HepG2 (cell line): ENCODE results near the gene GPT2. TPM values are rescaled to one million over a fixed set of nuclear protein-coding genes. Genes with fewer than 3 reads are reported as not detected.
A peak's percentile ranks its signal among the peaks of the same experiment; 100 is the strongest.

Experiments
- GABPB1 ChIP-seq: IDR thresholded peaks from 2 replicates; pipeline ENCODE4 v1.6.1; 2016; ENCODE audit warnings: mild to moderate bottlenecking, missing genetic modification reagents, moderate library complexity, missing compliant biosample characterization
- IKZF4 ChIP-seq: sonication (generic); formaldehyde crosslinking; IDR thresholded peaks from 2 replicates; pipeline ENCODE4 v1.5.1; 2020; ENCODE audit warnings: borderline replicate concordance, mild to moderate bottlenecking, low read depth, missing genetic modification reagents; ENCODE audit errors: not compliant biosample characterization
- JUNB ChIP-seq: sonication (generic); formaldehyde crosslinking; IDR thresholded peaks from 2 replicates; pipeline ENCODE4 v1.8.0; 2022; ENCODE audit warnings: missing genetic modification reagents, mild to moderate bottlenecking, borderline replicate concordance
- MEF2D ChIP-seq: sonication (generic); formaldehyde crosslinking; IDR thresholded peaks from 2 replicates; pipeline ENCODE4 v1.5.1; 2020; ENCODE audit warnings: mild to moderate bottlenecking, missing genetic modification reagents
- MEIS2 ChIP-seq: sonication (generic); formaldehyde crosslinking; IDR thresholded peaks from 2 replicates; pipeline ENCODE4 v1.9.0; 2021; ENCODE audit warnings: mild to moderate bottlenecking, missing genetic modification reagents
- NRL ChIP-seq: sonication (generic); formaldehyde crosslinking; IDR thresholded peaks from 2 replicates; pipeline ENCODE4 v1.5.0; 2020; ENCODE audit warnings: missing genetic modification reagents, mild to moderate bottlenecking, moderate library complexity, borderline replicate concordance
- SAFB2 ChIP-seq: sonication (generic); formaldehyde crosslinking; IDR thresholded peaks from 2 replicates; pipeline ENCODE4 v1.5.1; 2020; ENCODE audit warnings: missing genetic modification reagents, low read depth, mild to moderate bottlenecking, borderline replicate concordance
- THRA ChIP-seq: sonication (generic); formaldehyde crosslinking; IDR thresholded peaks from 2 replicates; pipeline ENCODE4 v1.4.0; 2020; ENCODE audit warnings: missing genetic modification reagents, borderline replicate concordance
- ZNF460 ChIP-seq: sonication (generic); formaldehyde crosslinking; IDR thresholded peaks from 2 replicates; pipeline ENCODE4 v1.5.1; 2020; ENCODE audit warnings: missing genetic modification reagents, mild to moderate bottlenecking, borderline replicate concordance
- ZNF761 ChIP-seq: sonication (generic); formaldehyde crosslinking; conservative IDR thresholded peaks from 2 replicates; pipeline ENCODE4 v1.4.0; 2020; ENCODE audit warnings: mild to moderate bottlenecking, missing genetic modification reagents
- ZNF839 ChIP-seq: sonication (generic); formaldehyde crosslinking; IDR thresholded peaks from 2 replicates; pipeline ENCODE4 v1.4.0; 2020; ENCODE audit warnings: missing genetic modification reagents, mild to moderate bottlenecking, borderline replicate concordance
- ZSCAN22 ChIP-seq: sonication (generic); formaldehyde crosslinking; IDR thresholded peaks from 2 replicates; pipeline ENCODE4 v1.4.0; 2020; ENCODE audit warnings: mild to moderate bottlenecking, missing genetic modification reagents
- ZUFSP ChIP-seq: sonication (generic); formaldehyde crosslinking; IDR thresholded peaks from 2 replicates; pipeline ENCODE4 v1.9.0; 2021; ENCODE audit warnings: missing genetic modification reagents, mild to moderate bottlenecking, borderline replicate concordance
- polyA plus RNA-seq, 8 experiments: library from polyadenylated mRNA; depleted of rRNA in 3 of 8; stranded (reverse) in 7 of 8; unstranded in 1 of 8; fragments of >200 nt; fragmentation: Illumina TruSeq in 4 of 8; extraction: Trizol in 4 of 8; gene quantifications; 2 replicates each; pipeline versions ENCODE4 v1.2.1 to v1.2.3, GENCODE V29; 2011 to 2016; ENCODE audit warnings: low read depth in 4 of 8, missing spikeins in 1 of 8, mixed read lengths in 1 of 8; ENCODE audit not compliant: insufficient read depth in 1 of 8
- total RNA-seq, 5 experiments: library from RNA; depleted of rRNA; stranded (reverse); fragments of >200 nt; fragmentation: Illumina TruSeq; extraction: Trizol; gene quantifications; 2 replicates each; pipeline ENCODE4 v1.2.3, GENCODE V29; 2016; ENCODE audit warnings: low read depth in 1 of 5
- TF ChIP-seq, protein P1 (sequence below): sonication (generic); formaldehyde crosslinking; IDR thresholded peaks from 2 replicates; pipeline ENCODE4 v1.4.0; 2020; ENCODE audit warnings: missing genetic modification reagents
- TF ChIP-seq, protein P2 (sequence below): sonication (generic); formaldehyde crosslinking; IDR thresholded peaks from 2 replicates; pipeline ENCODE4 v1.5.1; 2020; ENCODE audit warnings: mild to moderate bottlenecking, moderate library complexity, missing genetic modification reagents
- TF ChIP-seq, protein P3 (sequence below): sonication (generic); formaldehyde crosslinking; IDR thresholded peaks from 2 replicates; pipeline ENCODE4 v1.9.0; 2021; ENCODE audit warnings: missing genetic modification reagents, borderline replicate concordance

Gene GPT2
- total and polyA plus RNA-seq, 2 of the 13 experiments (the other 11 are each of a cell fraction or from before 2014, with no cell fraction given): 138 to 267 TPM

DNA sequence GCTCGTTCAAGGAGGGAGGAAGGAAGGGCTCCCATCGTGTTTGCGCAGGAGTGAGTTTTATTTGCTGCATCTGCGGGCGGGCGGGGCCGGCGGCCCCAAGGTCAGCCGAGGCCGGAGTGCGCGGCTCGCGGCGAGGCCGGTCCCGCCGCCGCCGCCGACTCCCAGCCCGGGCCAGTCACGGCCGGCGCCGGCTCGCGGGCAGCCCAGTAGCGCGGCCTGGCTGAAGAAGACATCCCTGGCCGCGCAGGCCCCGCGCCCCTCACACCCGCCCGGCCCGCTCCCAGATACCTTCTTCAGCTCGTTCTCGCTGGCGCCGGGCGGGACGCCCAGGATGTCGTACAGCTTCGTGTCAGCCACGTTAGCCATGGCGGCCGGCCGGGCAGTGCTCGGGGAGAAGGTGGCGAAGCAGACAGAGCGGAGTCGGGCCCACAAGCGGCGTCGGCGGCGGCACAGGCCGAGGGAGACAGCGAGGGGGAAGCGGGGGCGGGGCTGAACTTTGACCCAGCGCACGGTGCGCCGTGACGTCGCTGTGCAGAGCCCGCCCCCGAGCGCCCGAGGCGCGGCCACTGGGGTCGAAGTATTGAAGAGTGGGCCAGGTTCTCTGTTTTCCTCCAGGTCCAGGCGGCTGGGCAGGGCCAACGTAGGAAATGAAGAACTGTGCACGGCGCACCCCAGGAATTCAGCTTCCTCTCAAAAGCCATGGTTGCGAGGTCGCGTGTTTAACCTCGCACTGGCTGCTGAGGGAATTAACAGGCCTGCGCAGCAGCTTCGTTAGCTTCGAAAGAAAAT lies 89.2 kb downstream of the GPT2 start, which contains the start of gene DNAJA2 (continued):
- TF ChIP-seq, protein P1, sequence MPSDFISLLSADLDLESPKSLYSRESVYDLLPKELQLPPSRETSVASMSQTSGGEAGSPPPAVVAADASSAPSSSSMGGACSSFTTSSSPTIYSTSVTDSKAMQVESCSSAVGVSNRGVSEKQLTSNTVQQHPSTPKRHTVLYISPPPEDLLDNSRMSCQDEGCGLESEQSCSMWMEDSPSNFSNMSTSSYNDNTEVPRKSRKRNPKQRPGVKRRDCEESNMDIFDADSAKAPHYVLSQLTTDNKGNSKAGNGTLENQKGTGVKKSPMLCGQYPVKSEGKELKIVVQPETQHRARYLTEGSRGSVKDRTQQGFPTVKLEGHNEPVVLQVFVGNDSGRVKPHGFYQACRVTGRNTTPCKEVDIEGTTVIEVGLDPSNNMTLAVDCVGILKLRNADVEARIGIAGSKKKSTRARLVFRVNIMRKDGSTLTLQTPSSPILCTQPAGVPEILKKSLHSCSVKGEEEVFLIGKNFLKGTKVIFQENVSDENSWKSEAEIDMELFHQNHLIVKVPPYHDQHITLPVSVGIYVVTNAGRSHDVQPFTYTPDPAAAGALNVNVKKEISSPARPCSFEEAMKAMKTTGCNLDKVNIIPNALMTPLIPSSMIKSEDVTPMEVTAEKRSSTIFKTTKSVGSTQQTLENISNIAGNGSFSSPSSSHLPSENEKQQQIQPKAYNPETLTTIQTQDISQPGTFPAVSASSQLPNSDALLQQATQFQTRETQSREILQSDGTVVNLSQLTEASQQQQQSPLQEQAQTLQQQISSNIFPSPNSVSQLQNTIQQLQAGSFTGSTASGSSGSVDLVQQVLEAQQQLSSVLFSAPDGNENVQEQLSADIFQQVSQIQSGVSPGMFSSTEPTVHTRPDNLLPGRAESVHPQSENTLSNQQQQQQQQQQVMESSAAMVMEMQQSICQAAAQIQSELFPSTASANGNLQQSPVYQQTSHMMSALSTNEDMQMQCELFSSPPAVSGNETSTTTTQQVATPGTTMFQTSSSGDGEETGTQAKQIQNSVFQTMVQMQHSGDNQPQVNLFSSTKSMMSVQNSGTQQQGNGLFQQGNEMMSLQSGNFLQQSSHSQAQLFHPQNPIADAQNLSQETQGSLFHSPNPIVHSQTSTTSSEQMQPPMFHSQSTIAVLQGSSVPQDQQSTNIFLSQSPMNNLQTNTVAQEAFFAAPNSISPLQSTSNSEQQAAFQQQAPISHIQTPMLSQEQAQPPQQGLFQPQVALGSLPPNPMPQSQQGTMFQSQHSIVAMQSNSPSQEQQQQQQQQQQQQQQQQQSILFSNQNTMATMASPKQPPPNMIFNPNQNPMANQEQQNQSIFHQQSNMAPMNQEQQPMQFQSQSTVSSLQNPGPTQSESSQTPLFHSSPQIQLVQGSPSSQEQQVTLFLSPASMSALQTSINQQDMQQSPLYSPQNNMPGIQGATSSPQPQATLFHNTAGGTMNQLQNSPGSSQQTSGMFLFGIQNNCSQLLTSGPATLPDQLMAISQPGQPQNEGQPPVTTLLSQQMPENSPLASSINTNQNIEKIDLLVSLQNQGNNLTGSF (CRISPR knock-in tag): peak; percentile 94
- TF ChIP-seq, protein P2, sequence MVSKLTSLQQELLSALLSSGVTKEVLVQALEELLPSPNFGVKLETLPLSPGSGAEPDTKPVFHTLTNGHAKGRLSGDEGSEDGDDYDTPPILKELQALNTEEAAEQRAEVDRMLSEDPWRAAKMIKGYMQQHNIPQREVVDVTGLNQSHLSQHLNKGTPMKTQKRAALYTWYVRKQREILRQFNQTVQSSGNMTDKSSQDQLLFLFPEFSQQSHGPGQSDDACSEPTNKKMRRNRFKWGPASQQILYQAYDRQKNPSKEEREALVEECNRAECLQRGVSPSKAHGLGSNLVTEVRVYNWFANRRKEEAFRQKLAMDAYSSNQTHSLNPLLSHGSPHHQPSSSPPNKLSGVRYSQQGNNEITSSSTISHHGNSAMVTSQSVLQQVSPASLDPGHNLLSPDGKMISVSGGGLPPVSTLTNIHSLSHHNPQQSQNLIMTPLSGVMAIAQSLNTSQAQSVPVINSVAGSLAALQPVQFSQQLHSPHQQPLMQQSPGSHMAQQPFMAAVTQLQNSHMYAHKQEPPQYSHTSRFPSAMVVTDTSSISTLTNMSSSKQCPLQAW (CRISPR knock-in tag): peak; percentile 81
- TF ChIP-seq ZNF839 (CRISPR knock-in tag) (peak; percentile 82; the same call in 1 of the 2 replicates), MEIS2 (peak; percentile 86), JUNB (CRISPR knock-in tag) (peak; percentile 72; the same call in 1 of the 2 replicates), IKZF4 (CRISPR knock-in tag) (peak; percentile 97), ZNF761 (CRISPR knock-in tag) (0 out of 2 replicates have a peak, but pooled peaks have one; percentile 54), ZSCAN22 (no peak), GABPB1 (peak; percentile 91), ZNF460 (CRISPR knock-in tag) (no peak), SAFB2 (CRISPR knock-in tag) (peak; percentile 70; the same call in 1 of the 2 replicates), MEF2D (CRISPR knock-in tag) (peak; percentile 73), NRL (CRISPR knock-in tag) (peak; percentile 97), ZUFSP (CRISPR knock-in tag) (peak; percentile 10; the same call in 1 of the 2 replicates), THRA (peak; percentile 63; the same call in 1 of the 2 replicates)
- TF ChIP-seq, protein P3, sequence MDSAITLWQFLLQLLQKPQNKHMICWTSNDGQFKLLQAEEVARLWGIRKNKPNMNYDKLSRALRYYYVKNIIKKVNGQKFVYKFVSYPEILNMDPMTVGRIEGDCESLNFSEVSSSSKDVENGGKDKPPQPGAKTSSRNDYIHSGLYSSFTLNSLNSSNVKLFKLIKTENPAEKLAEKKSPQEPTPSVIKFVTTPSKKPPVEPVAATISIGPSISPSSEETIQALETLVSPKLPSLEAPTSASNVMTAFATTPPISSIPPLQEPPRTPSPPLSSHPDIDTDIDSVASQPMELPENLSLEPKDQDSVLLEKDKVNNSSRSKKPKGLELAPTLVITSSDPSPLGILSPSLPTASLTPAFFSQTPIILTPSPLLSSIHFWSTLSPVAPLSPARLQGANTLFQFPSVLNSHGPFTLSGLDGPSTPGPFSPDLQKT (CRISPR knock-in tag): no peak
